ENCODE measurements around the gene CRACR2A. TPM values are rescaled to one million over a fixed set of nuclear protein-coding genes. Genes with fewer than 3 reads are reported as not detected.
A peak's percentile ranks its signal among the peaks of the same experiment; 100 is the strongest.

The CRACR2A gene
- total RNA-seq, 4 donors from 2014 or later = 34.5 to 165 (median 85.8) TPM

DNA sequence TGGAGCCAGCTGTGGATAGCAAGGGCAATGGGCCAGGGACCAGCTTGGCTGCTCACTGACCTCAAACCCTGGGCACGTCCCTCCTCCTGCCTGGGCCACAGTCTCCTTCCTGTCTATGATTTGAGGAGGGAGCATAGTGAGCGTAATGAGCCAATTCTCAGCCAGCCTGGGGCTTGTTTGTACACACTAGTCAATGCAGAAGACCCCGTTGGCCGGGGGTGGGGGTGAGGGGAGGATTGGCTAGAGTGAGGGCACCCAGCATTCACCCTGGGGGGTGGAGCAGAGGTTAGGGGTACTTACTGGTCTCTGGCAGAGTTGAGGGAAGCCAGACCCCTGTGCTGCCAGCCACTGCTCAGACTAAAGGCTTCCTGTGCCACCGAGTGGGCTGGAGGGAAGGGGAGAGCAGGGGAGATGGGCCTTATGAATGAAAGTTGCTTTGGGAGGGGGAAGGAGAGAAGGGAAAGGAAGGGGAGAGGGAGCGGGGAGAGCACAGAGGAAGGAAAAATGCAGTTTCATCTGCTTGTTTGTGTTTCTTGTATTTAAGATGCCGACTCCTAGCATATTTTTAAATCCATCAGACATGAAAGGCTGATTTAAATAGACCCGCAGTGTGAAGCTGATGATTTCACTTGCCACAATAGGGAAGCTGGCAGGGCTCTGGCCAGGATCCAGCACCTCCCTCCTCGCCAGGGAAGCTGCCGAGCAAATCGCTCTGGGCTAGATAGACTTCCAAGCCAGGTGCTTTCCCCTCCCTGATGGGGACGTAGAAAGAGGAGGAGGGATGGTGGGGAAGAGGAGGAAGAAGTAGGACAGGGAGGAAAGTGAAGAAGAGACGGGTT, 147.9 kb downstream of the CRACR2A start:
- intact Hi-C loops (cut with DNase I; ENCODE audit: low total_unique reads) = no loop called here
- no peaks in the 10 kb centered on the region for H3K9me3 ChIP-seq
- no peak overlapping the region for H3K27ac ChIP-seq
- WGBS, 2 donors (ENCODE audit: low coverage in 1 of 2) = 7 to 15% methylated on average over 10 to 13 of the region's 13 CpGs
- TF ChIP-seq, protein P1, sequence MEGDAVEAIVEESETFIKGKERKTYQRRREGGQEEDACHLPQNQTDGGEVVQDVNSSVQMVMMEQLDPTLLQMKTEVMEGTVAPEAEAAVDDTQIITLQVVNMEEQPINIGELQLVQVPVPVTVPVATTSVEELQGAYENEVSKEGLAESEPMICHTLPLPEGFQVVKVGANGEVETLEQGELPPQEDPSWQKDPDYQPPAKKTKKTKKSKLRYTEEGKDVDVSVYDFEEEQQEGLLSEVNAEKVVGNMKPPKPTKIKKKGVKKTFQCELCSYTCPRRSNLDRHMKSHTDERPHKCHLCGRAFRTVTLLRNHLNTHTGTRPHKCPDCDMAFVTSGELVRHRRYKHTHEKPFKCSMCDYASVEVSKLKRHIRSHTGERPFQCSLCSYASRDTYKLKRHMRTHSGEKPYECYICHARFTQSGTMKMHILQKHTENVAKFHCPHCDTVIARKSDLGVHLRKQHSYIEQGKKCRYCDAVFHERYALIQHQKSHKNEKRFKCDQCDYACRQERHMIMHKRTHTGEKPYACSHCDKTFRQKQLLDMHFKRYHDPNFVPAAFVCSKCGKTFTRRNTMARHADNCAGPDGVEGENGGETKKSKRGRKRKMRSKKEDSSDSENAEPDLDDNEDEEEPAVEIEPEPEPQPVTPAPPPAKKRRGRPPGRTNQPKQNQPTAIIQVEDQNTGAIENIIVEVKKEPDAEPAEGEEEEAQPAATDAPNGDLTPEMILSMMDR (IDR thresholded peaks at IDR 0.05) = no peak
- TF ChIP-seq POLR2AphosphoS5 (IDR thresholded peaks at IDR 0.05) (no peak), EP300 (IDR thresholded peaks at IDR 0.05; ENCODE audit: low read depth) (no peak), POLR2A (IDR thresholded peaks at IDR 0.05) (no peak)
- no peak overlapping the region for H3K4me3 ChIP-seq
- DNase-seq = peak; percentile 39
- no peaks in the 10 kb centered on the region for H3K36me3 ChIP-seq
- no peaks in the 10 kb centered on the region for H3K27me3 ChIP-seq
- in situ Hi-C loops (cut with MboI; ENCODE audit: low pct_ligation_motif_present in 1 of 4, low pct_unique_long_range_greater_than_20kb in 1 of 4, low sequenced_read_pairs in 3 of 4) = no loop called here
- peaks cover 0 to 7% (median 0%) of the 10 kb centered on the region in 4 donors for H3K4me1 ChIP-seq

DNA sequence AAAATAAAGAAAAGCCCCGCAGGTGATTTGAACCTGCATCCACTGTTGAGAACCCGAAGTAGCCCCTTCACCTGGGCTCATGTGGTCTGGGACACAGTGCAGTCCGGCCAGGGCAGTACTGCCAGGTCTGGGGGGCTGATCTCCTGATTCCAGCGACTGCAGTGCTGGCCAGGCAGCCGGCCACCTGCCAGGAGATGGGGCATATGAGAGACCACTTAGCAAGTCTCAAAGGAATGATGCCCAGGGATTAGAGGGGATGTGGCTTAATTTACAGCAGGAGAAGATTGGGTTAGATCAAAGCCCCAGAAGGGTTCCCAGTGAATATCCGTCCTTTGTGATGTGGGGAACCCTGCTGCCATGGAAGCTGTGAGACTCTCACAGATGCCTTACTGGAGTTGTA, 148.6 kb downstream of the CRACR2A start:
- intact Hi-C loops (cut with DNase I; ENCODE audit: low total_unique reads) (no loop called here), in situ Hi-C loops (cut with MboI; ENCODE audit: low pct_ligation_motif_present in 1 of 4, low pct_unique_long_range_greater_than_20kb in 1 of 4, low sequenced_read_pairs in 3 of 4) (no loop called here)
- H3K9me3 ChIP-seq = no peaks in the 10 kb centered on the region
- TF ChIP-seq, protein P1 (IDR thresholded peaks at IDR 0.05) = no peak
- TF ChIP-seq POLR2AphosphoS5 (IDR thresholded peaks at IDR 0.05) (no peak), POLR2A (IDR thresholded peaks at IDR 0.05) (no peak), EP300 (IDR thresholded peaks at IDR 0.05; ENCODE audit: low read depth) (no peak)
- H3K4me1 ChIP-seq = peaks cover 0 to 7% (median 0%) of the 10 kb centered on the region in 4 donors
- H3K27ac ChIP-seq = no peak overlapping the region
- 55 to 79% methylated on average over 5 to 6 of the region's 6 CpGs for WGBS, 2 donors (ENCODE audit: low coverage in 1 of 2)
- H3K27me3 ChIP-seq = no peaks in the 10 kb centered on the region
- no peak for DNase-seq
- H3K36me3 ChIP-seq = no peaks in the 10 kb centered on the region
- no peak overlapping the region for H3K4me3 ChIP-seq

DNA sequence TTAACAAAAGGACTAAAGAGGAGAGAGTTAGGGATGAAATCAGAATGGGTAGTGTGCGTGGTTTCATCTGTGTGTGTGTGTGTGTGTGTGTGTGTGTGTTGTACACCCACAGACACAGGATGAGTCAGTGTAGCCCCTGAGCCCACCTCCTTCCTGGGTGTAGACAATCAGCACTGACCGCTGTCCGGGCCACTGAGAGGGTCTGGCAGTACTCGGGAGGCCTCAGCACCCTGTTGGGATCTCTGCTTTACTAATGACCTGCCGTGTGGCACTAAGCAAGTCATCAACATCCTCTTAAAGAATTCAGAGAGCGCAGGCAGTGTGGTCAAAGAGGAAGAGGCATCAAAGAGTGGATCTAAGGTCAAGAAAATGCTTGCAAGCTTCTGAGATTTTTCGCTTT, 149.3 kb downstream of the CRACR2A start:
- TF ChIP-seq EP300 (IDR thresholded peaks at IDR 0.05; ENCODE audit: low read depth) = no peak
- no peak for TF ChIP-seq POLR2AphosphoS5 (IDR thresholded peaks at IDR 0.05)
- TF ChIP-seq, protein P1 (IDR thresholded peaks at IDR 0.05) = no peak
- TF ChIP-seq POLR2A (IDR thresholded peaks at IDR 0.05) = no peak
- intact Hi-C loops (cut with DNase I; ENCODE audit: low total_unique reads) = no loop called here
- H3K27me3 ChIP-seq = no peaks in the 10 kb centered on the region
- H3K4me1 ChIP-seq = peaks cover 0 to 7% (median 0%) of the 10 kb centered on the region in 4 donors
- H3K9me3 ChIP-seq = no peaks in the 10 kb centered on the region
- WGBS, 2 donors (ENCODE audit: low coverage in 1 of 2) = 79 to 80% methylated on average over 2 to 7 of the region's 7 CpGs
- no peak overlapping the region for H3K27ac ChIP-seq
- DNase-seq = no peak
- no peaks in the 10 kb centered on the region for H3K36me3 ChIP-seq
- in situ Hi-C loops (cut with MboI; ENCODE audit: low pct_ligation_motif_present in 1 of 4, low pct_unique_long_range_greater_than_20kb in 1 of 4, low sequenced_read_pairs in 3 of 4) = no loop called here
- no peak overlapping the region for H3K4me3 ChIP-seq

DNA sequence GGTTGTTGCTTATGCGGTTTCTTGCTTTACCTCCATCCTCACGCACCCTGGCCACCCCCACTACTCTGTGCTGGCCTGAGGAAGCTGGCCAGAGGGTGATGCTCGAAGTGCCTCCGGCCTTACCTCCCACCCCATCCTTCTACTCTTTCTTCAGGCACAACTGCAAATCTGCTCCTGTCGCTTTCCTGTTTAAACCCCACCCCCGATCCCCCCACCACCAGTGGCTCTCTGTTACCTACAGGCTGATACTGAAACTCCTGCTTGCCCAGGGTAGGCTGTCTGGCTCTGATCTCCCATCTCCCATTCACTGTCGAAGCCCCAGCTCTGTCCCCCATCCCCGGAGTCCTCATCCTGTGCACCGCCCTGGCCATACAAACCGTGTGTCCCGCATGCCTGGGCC, 150.4 kb downstream of the CRACR2A start:
- Histone ChIP-seq H3K4me3 (no peak overlapping the region), H3K4me1 (peaks cover 0 to 7% (median 0%) of the 10 kb centered on the region in 4 donors), H3K9me3 (no peaks in the 10 kb centered on the region), H3K27ac (no peak overlapping the region), H3K27me3 (no peaks in the 10 kb centered on the region), H3K36me3 (no peaks in the 10 kb centered on the region)
- intact Hi-C loops (cut with DNase I; ENCODE audit: low total_unique reads) (no loop called here), in situ Hi-C loops (cut with MboI; ENCODE audit: low pct_ligation_motif_present in 1 of 4, low pct_unique_long_range_greater_than_20kb in 1 of 4, low sequenced_read_pairs in 3 of 4) (no loop called here)
- WGBS, 2 donors (ENCODE audit: low coverage in 1 of 2) = 80 to 88% methylated on average over 5 to 11 of the region's 11 CpGs
- DNase-seq = no peak
- TF ChIP-seq POLR2A (IDR thresholded peaks at IDR 0.05) (no peak), POLR2AphosphoS5 (IDR thresholded peaks at IDR 0.05) (no peak), EP300 (IDR thresholded peaks at IDR 0.05; ENCODE audit: low read depth) (no peak)
- TF ChIP-seq, protein P1 (IDR thresholded peaks at IDR 0.05) = no peak

Measured in transverse colon (tissue), 4 donors.